GM21367 (cell line): ENCODE data around the gene LDLRAD4.

ENCODE experiments used
- ATAC-seq: cut with Tn5 transposase; IDR thresholded peaks from one replicate; pipeline ENCODE4 v1.9.1; 2021; ENCODE audit not compliant: unreplicated experiment

LDLRAD4 gene

DNA sequence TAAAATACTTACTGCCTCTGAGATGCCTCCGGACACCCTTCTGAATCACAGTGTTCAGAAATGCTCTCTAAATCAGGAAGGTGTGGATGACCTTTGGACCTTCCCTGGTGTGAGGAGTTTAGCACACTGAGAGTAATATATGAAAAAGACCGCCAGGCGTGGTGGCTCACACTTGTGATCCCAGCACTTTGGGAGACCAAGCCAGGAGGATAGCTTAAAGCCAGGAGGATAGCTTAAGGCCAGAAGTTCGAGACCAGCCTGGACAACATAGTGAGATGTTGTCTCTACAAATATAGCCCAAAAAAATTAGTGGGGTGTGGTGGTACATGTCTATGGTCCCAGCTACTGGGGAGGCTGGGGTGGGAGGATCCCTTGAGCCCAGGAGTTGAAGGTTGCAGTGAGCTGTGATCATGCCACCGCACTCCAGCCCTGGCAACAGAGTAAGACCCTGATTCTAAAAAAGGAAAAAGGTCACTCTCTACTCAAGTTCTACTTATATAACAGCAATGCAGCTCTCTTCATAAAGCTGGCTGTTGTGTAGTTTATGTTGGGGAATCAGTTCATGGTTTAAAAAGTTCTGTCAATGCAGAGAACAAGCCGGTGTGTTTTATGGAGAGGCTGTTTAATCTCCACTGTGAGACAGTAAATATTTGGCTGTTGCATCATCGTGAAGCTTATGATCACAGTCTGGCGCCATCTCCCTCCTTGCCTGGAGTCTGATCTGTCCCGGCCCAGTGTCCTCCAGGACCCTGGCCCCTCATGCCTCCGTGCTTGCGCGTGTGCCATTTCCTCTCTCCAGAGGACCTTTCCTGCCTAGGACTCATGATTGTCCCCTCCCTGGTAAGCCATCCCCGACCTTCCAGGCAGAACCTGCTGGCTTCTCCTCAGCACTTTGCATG lies 323.3 kb downstream of the LDLRAD4 start:
- ATAC-seq = no peak

GRCh38 chr18:13542520-13542847 lies 323.9 kb downstream of the LDLRAD4 start:
- ATAC-seq = no peak

- ATAC-seq = no peak
Measured at GRCh38 chr18:13543144-13543543, 324.6 kb downstream of the LDLRAD4 start.

GRCh38 chr18:13543811-13544732 lies 325.5 kb downstream of the LDLRAD4 start:
- ATAC-seq = no peak

- ATAC-seq = no peak
Measured at GRCh38 chr18:13544953-13545352, 326.4 kb downstream of the LDLRAD4 start.

DNA sequence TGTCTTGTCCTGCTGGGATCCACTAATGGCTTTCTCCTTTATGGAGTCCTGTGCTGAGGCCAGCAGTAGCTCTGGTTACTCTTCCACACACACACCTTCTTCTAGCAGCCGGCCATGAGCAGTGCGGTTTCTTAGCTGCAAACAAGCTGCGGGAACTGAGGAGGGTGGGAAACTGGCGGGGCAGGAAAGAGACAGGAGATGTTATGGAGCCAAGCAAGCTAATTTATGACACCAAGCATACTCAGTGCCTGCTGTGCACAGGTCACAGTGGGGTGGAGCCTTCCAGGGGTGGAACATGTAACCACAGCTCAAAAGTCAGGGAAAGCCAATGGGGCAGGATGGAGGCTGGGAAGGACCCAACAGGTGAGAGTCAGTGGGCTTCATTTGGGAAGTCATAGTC lies 327.0 kb downstream of the LDLRAD4 start:
- no peak for ATAC-seq

DNA sequence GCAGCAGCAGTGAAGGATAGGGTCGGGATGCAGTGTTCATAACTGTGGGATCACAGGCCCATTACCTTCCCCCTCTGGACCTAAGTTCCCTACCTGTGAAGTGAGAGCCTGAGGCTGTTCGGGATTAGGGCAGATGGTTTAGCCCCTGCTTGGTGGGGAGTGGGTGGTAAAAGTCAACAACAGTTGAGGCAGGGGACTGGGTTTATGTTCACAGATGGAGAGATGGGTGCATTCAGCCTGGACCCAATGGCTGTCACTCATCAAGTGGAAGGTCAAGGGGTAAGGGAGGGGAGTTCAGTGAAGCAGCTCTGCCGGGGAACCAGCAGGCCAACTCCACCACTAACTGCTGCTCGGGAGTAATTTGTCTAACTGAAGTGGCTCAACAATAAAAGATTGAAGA lies 327.4 kb downstream of the LDLRAD4 start:
- no peak for ATAC-seq

DNA sequence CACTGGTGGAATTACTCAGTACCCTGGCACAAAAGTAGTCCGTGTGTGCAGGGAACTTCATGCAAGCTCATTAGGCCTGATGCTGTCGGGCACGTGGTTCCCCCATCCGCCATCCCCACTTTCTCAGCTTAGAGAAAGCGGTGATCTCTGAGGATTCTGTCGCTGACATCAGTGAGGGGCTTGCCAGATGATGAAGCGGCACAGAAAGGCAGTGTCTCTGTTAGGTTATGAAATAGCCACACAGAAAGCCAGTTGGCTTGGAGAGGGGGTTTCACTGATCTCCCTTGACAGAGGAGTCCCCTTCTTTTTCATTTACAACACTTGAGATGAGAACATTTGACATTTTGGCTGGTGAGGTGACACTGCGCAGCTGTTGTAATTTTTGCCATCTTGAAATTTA lies 328.1 kb downstream of the LDLRAD4 start:
- ATAC-seq = no peak

GRCh38 chr18:13547347-13547746 lies 328.8 kb downstream of the LDLRAD4 start:
- ATAC-seq = no peak

DNA sequence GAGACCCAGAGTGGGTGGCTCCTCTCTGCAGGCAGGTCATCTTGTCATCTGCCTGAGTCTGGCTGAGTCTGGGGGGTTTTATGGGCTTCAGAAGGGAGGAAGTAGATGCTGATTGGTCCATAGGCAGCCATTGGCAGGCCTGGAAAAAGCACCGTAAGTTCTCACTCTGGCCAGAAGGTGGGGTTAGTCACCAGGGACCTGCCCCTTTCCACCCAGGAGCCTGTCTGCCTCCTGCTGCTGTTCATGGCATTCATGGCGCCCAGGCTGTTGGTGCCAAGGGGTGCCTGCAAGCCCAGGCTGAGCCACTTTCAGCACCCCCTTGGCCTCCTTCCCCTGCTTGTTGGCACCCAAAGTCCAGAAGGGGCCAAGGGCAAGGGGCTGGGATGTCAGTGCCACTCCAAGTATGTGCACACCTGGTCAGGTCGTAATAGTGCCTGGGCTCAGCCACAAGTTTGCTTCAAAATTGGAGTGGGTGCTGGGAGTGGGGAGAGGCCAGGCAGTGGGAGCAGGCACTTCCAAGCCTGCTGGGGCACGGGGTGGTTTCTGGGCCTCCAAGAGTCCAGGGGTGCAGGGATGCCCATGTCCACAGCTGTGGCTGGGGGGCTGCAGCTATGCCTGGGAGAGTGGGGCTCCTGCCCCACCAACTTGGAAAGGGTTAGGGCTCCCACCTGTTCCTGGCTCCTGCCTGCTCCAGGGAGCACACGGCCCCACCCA lies 329.7 kb downstream of the LDLRAD4 start:
- no peak for ATAC-seq

DNA sequence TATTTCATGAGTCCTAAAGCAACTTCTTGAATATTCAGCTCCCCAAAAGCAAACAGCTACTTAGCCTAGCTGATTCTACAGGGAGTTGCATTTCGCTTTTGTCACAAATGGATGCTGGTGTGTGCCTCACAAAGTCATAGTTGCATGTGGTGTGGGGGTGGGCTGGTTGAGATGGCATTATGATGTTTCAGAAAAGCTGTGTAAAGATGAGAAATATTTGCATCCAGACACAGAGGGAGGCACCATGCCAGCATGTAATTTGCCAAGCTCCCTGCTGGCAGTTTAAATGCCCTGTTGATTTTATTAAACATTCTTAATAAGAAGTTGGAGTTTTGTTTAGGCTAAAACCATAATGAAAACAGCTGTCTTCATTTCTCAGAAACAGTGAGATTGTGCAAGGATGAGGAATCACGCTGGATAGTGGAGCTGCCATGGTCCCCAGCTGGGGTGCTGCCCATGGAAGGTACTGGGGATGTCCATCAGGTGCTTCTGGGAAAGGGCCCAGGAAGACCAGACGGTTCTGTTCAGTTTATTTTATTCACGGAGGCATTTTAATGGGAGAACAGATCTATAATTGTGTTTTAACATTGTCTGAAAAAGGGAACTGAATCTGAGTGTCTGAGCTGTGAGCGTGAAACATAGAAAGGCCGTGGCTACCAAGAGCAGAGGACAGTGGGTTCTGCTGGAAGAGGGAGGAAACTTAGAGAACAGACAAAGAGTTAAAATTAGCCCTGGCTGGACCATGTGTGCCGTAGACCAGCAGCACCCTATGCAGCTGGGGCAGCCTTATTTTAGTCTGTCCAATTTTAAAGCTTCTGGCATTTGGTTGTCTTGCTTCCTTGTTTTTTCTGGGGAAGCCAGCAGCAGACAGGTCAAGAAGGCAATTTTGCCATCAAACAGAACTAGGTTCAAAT lies 330.7 kb downstream of the LDLRAD4 start:
- ATAC-seq = peak; percentile 67

GRCh38 chr18:13549880-13550232 lies 331.3 kb downstream of the LDLRAD4 start:
- ATAC-seq = no peak

DNA sequence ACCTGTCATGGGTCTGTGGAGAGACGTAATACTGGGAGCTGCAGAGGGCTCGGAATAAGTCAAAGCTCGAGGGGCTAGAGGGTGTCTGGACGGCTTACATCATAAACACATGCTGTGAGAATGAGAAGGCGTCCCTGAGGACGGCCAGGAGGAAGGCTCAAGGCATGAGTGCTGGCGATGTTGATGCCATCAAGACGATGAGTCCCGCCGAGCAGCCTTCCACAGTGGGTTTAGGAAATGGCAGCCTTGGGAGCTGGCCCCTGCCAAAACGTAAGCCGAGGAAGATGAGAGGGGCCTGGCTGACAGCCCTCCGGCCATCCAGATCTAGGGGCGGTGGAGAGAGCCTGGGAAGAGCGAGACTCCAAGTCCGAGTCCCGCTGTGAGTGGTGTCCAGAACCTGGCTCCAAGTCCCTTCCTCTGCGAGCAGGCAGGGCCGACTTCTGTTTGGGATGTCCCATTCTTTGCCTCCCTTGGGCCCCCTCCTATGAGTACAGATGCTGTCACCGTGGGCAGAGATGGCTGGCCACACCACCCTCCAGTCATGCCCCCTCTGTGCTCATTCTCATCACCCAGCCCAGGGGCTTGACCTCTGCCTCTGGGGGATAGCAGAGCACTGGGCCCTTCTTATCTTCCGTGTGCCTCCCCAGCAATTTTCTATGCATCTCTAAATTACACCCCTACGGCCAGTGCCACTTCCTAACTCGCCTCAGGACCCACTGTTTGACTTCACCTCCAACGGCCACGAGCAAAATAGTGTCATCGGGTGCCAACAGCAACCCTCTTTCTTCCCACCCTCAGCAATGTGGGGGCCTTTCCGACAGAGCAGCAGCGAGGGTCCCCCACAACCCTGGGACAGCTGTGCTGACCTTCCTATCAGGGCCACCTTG lies 332.1 kb downstream of the LDLRAD4 start:
- no peak for ATAC-seq

GRCh38 chr18:13551305-13551603 lies 332.7 kb downstream of the LDLRAD4 start:
- no peak for ATAC-seq

GRCh38 chr18:13551841-13552733 lies 333.5 kb downstream of the LDLRAD4 start:
- ATAC-seq = no peak

DNA sequence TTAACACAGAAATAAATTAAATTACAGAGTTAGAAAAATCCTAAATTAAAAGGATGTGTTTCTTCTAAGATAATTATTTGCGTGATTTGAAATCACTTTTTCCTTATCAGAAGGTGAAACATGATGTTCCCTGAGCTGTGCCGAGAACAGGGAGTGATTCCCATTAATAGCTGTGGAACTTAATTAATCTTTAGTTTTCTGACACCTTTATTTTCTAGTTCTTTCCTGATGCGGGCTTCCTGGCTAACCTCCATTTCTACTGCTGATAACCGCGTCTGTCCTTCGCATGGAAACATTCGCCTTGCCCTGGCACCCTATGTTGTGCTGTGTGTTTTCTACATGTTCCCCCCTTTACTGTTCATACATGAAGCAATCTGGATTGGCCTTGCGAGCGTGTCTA lies 334.9 kb downstream of the LDLRAD4 start:
- ATAC-seq = no peak

DNA sequence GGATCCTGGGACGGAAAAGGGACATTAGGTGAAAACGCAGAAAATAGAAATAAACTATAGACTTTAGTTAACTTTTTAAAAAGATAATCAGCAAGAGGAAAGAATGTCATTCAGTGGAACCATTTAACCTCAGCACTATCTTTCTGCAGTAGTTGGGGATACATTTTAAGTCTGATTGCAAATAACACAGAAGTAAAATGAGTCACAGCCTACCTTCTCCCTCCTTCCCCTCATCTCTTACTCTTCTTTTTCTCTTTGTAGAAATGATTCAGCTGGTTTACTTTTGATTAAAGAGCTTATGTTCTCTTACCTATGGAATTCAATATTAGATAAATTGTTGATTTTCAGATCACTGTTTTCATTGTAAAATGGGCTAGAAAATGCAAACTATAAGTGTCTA lies 336.6 kb downstream of the LDLRAD4 start:
- no peak for ATAC-seq

- no peak for ATAC-seq
Measured at GRCh38 chr18:13555865-13556264, 337.3 kb downstream of the LDLRAD4 start.

DNA sequence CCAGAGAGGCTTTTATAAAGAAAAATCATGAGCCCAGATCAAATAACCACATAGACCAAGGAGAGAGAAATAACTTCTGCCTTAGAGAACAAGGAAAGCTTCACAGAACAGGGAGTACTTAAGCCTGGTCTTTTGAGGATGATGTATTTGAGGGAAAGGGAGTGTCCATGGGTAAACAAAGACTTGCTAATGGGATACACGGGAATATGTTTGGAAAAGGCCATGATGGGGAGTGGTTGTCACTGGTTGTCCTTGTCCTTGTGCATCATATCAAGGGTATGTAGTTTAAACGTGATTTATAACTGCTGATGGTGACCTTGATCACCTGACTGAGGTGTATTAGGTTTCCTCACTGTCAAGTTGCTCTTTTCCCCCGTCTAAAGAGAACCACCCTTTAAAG lies 337.9 kb downstream of the LDLRAD4 start:
- ATAC-seq = no peak
